Brain microvascular endothelial cell (primary cell): Measurements from ENCODE around the gene LIPC.

ENCODE experiments used
- DNase-seq: peaks from one replicate; pipeline ENCODE4 v3.0.0-alpha.2; 2020
- H3K27ac ChIP-seq: fragments of 250-450 bp; sonication (Bioruptor Pico); 2 replicates; pipeline ENCODE4 v1.5.1; 2020; ENCODE audit warnings: mild to moderate bottlenecking, moderate library complexity
- H3K27me3 ChIP-seq: fragments of 250-450 bp; sonication (Bioruptor Pico); replicated peaks from 2 replicates; pipeline ENCODE4 v1.5.1; 2020; ENCODE audit warnings: mild to moderate bottlenecking
- H3K36me3 ChIP-seq: fragments of 250-450 bp; sonication (Bioruptor Pico); replicated peaks from 2 replicates; pipeline ENCODE4 v1.5.1; 2020; ENCODE audit warnings: mild to moderate bottlenecking
- H3K4me3 ChIP-seq: 2 replicates; pipeline ENCODE4 v1.5.1; 2011; ENCODE audit warnings: low read depth, mild to moderate bottlenecking, control low read depth, low read length, moderate library complexity
- CTCF ChIP-seq: IDR thresholded peaks from 2 replicates; pipeline ENCODE4 v1.5.1; 2011; ENCODE audit warnings: low read depth, mild to moderate bottlenecking, moderate library complexity, low read length, control low read depth, inconsistent platforms; ENCODE audit errors: missing control alignments
- in situ Hi-C: cut with HindIII; loops from 2 replicates; pipeline ENCODE4 v1.10.0; 2017; ENCODE audit warnings: low sequenced_read_pairs, low pct_ligation_motif_present

The LIPC gene

GRCh38 chr15:58528188-58528870 lies 96.5 kb downstream of the LIPC start:
- Histone ChIP-seq H3K36me3 (no peaks in the 10 kb centered on the region), H3K27ac (no peak overlapping the region), H3K4me3 (no peak overlapping the region), H3K27me3 (no peaks in the 10 kb centered on the region)
- in situ Hi-C loops, result no loop called here
- no peak for TF ChIP-seq CTCF
- DNase-seq, result peak; percentile 12

GRCh38 chr15:58529041-58529440 lies 97.2 kb downstream of the LIPC start:
- DNase-seq, result no peak
- TF ChIP-seq CTCF, result no peak
- no peaks in the 10 kb centered on the region for H3K36me3 ChIP-seq
- in situ Hi-C loops, result no loop called here
- H3K27ac ChIP-seq, result no peak overlapping the region
- H3K27me3 ChIP-seq, result no peaks in the 10 kb centered on the region
- H3K4me3 ChIP-seq, result no peak overlapping the region

GRCh38 chr15:58530056-58530590 lies 98.3 kb downstream of the LIPC start:
- no peak overlapping the region for H3K27ac ChIP-seq
- no peak for DNase-seq
- TF ChIP-seq CTCF, result no peak
- H3K36me3 ChIP-seq, result no peaks in the 10 kb centered on the region
- in situ Hi-C loops, result no loop called here
- no peak overlapping the region for H3K4me3 ChIP-seq
- H3K27me3 ChIP-seq, result no peaks in the 10 kb centered on the region

GRCh38 chr15:58532126-58532525 lies 100.3 kb downstream of the LIPC start:
- Histone ChIP-seq H3K4me3 (no peak overlapping the region), H3K27ac (no peak overlapping the region), H3K36me3 (no peaks in the 10 kb centered on the region), H3K27me3 (no peaks in the 10 kb centered on the region)
- no peak for TF ChIP-seq CTCF
- in situ Hi-C loops, result no loop called here
- DNase-seq, result no peak

GRCh38 chr15:58534556-58534955 lies 102.8 kb downstream of the LIPC start:
- in situ Hi-C loops, result no loop called here
- DNase-seq, result no peak
- Histone ChIP-seq H3K27me3 (no peaks in the 10 kb centered on the region), H3K36me3 (no peaks in the 10 kb centered on the region), H3K27ac (no peak overlapping the region), H3K4me3 (no peak overlapping the region)
- no peak for TF ChIP-seq CTCF

- Histone ChIP-seq H3K27me3 (no peaks in the 10 kb centered on the region), H3K4me3 (no peak overlapping the region), H3K36me3 (no peaks in the 10 kb centered on the region), H3K27ac (no peak overlapping the region)
- no peak for TF ChIP-seq CTCF
- no peak for DNase-seq
- in situ Hi-C loops, result no loop called here
These were observed 103.5 kb downstream of the LIPC start for GRCh38 chr15:58535337-58535736.
